Activated T-helper 1 cell treated with anti-CD3 and anti-CD28 coated beads, Interleukin-2, amount 50 U/mL, for 16 hours (primary cell): ENCODE results near the gene FANCL.
"Not testable (repeated sequence)": the region's sequence is repeated elsewhere in the genome, so short reads cannot be mapped to it uniquely, and the experiment has no call there.

Experiments
- DNase-seq, 2 donors: peaks; one replicate each; pipeline ENCODE4 v3.0.0-alpha.2; 2020; ENCODE audit warnings: low read depth in 1 of 2, low spot score in 1 of 2

Gene FANCL

GRCh38 chr2:58145769-58146168, 95.4 kb downstream of the FANCL start:
- not testable (repeated sequence) for DNase-seq

GRCh38 chr2:58140508-58141072, 100.5 kb downstream of the FANCL start:
- DNase-seq, result no peak

- no peak for DNase-seq
Measured at GRCh38 chr2:58138396-58139030, 102.6 kb downstream of the FANCL start.

GRCh38 chr2:58137856-58138255, 103.3 kb downstream of the FANCL start:
- no peak for DNase-seq

GRCh38 chr2:58137221-58137620, 103.9 kb downstream of the FANCL start:
- no peak for DNase-seq

GRCh38 chr2:58135861-58136260, 105.3 kb downstream of the FANCL start:
- no peak for DNase-seq

GRCh38 chr2:58133395-58133794, 107.7 kb downstream of the FANCL start:
- no peak for DNase-seq

- DNase-seq, result no peak
Measured at GRCh38 chr2:58131191-58132011, 109.7 kb downstream of the FANCL start.

- no peak for DNase-seq
Measured at GRCh38 chr2:58130238-58130637, 110.9 kb downstream of the FANCL start.

- DNase-seq, result no peak
Measured at GRCh38 chr2:58127111-58127510, 114.0 kb downstream of the FANCL start.

GRCh38 chr2:58122540-58122939, 118.6 kb downstream of the FANCL start:
- no peak for DNase-seq

- no peak for DNase-seq
Measured at GRCh38 chr2:58122040-58122439, 119.1 kb downstream of the FANCL start.

- DNase-seq, result no peak
Measured at GRCh38 chr2:58120626-58121229, 120.4 kb downstream of the FANCL start.

- not testable (repeated sequence) for DNase-seq
Measured at GRCh38 chr2:58113563-58113962, 127.6 kb downstream of the FANCL start.

GRCh38 chr2:58110765-58111164, 130.4 kb downstream of the FANCL start:
- DNase-seq, result no peak

- DNase-seq, result no peak
Measured at GRCh38 chr2:58109481-58109880, 131.6 kb downstream of the FANCL start.
